ENCODE data around the gene ARAF. TPM values are rescaled to one million over a fixed set of nuclear protein-coding genes. Genes with fewer than 3 reads are reported as not detected.

Gene ARAF
- polyA plus RNA-seq, 2 of the 4 experiments (the other 2 are of a cell fraction) = 37.9 to 49.0 TPM

DNA sequence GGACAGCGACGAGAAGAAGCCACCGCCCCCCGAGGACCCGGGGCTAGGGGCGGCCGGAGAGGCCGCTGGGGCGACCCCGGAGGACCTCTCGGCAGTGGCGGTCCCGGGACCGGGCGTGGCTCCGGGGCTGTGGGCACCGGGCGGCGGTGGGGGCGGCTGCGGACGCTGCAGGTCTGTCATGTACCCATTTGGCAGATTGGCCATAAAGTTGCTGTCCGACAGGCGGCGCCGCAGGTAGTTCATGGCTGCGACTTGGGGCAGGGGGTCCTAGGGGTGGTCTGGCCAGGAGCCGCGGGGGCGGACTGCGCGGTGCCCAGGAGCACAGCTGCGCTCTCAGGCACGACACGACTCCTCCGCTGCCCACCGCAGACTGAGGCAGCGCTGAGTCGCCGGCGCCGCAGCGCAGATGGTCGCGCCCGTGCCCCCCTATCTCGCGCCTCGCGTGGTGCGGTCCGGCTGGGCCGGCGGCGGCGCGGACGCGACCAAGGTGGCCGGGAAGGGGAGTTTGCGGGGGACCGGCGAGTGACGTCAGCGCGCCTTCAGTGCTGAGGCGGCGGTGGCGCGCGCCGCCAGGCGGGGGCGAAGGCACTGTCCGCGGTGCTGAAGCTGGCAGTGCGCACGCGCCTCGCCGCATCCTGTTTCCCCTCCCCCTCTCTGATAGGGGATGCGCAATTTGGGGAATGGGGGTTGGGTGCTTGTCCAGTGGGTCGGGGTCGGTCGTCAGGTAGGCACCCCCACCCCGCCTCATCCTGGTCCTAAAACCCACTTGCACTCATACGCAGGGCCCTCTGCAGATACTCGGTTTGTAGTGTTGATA, 58.7 kb downstream of the ARAF start, which contains the start of gene SYN1 (continued):
- no peak for TF ChIP-seq E2F6 (IDR thresholded peaks at IDR 0.05; ENCODE audit: borderline replicate concordance, low read depth)
- no peak for TF ChIP-seq RCOR1 (IDR thresholded peaks at IDR 0.05; ENCODE audit: low read depth, low read length)
- no peak for TF ChIP-seq HDAC2 (IDR thresholded peaks at IDR 0.05)
- TF ChIP-seq MYC (IDR thresholded peaks at IDR 0.05; ENCODE audit: borderline replicate concordance, low read length) = 0 out of 2 replicates have a peak, but pooled peaks have one; percentile 18
- TF ChIP-seq, protein P1, sequence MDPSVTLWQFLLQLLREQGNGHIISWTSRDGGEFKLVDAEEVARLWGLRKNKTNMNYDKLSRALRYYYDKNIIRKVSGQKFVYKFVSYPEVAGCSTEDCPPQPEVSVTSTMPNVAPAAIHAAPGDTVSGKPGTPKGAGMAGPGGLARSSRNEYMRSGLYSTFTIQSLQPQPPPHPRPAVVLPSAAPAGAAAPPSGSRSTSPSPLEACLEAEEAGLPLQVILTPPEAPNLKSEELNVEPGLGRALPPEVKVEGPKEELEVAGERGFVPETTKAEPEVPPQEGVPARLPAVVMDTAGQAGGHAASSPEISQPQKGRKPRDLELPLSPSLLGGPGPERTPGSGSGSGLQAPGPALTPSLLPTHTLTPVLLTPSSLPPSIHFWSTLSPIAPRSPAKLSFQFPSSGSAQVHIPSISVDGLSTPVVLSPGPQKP (IDR thresholded peaks at IDR 0.05; ENCODE audit: low read depth, low read length) = no peak
- no peak; the same call in 1 of the 2 replicates for TF ChIP-seq GATA3 (IDR thresholded peaks at IDR 0.05; ENCODE audit: borderline replicate concordance)
- no peak for TF ChIP-seq CEBPB (IDR thresholded peaks at IDR 0.05)
- no peak for TF ChIP-seq RNF2 (IDR thresholded peaks at IDR 0.05; ENCODE audit: borderline replicate concordance, low read depth)
- TF ChIP-seq JUN (IDR thresholded peaks at IDR 0.05) = 0 out of 5 replicates have a peak, but pooled peaks of 1 of the 2 experiments have one; percentile 22
- no peak for TF ChIP-seq CTCF (IDR thresholded peaks at IDR 0.05)
- peak in 1 of 2 experiments; percentile 13; a peak in 1 of 5 replicates for TF ChIP-seq RAD21 (conservative IDR thresholded peaks at IDR 0.05 in 1 of 2, IDR thresholded peaks at IDR 0.05 in 1 of 2)
- no peak for TF ChIP-seq FOSL2 (IDR thresholded peaks at IDR 0.05)
- TF ChIP-seq FOSL2 (CRISPR knock-in tag; IDR thresholded peaks at IDR 0.05) = peak; percentile 52
- no peak for TF ChIP-seq HEYL (CRISPR knock-in tag; IDR thresholded peaks at IDR 0.05)
- no peak for TF ChIP-seq ESRRA (IDR thresholded peaks at IDR 0.05; ENCODE audit: borderline replicate concordance, low read length)
- TF ChIP-seq ATOH8 (CRISPR knock-in tag; IDR thresholded peaks at IDR 0.05; ENCODE audit: low read depth) = no peak
- TF ChIP-seq BHLHE40 (IDR thresholded peaks at IDR 0.05; ENCODE audit: low read depth, low read length) = peak; percentile 25; the same call in 1 of the 2 replicates
- TF ChIP-seq FOSB (CRISPR knock-in tag; IDR thresholded peaks at IDR 0.05) = no peak
- TF ChIP-seq EHF (CRISPR knock-in tag; IDR thresholded peaks at IDR 0.05) = no peak
- TF ChIP-seq MAFK (IDR thresholded peaks at IDR 0.05; ENCODE audit: partially characterized antibody) = no peak
- no peak for TF ChIP-seq CHD4 (IDR thresholded peaks at IDR 0.05; ENCODE audit: borderline replicate concordance)
- TF ChIP-seq POLR2AphosphoS2 (conservative IDR thresholded peaks at IDR 0.05; ENCODE audit: low read length) = no peak
- TF ChIP-seq RFX5 (IDR thresholded peaks at IDR 0.05) = no peak
- TF ChIP-seq CBX8 (IDR thresholded peaks at IDR 0.05) = no peak
- TF ChIP-seq, protein P2, sequence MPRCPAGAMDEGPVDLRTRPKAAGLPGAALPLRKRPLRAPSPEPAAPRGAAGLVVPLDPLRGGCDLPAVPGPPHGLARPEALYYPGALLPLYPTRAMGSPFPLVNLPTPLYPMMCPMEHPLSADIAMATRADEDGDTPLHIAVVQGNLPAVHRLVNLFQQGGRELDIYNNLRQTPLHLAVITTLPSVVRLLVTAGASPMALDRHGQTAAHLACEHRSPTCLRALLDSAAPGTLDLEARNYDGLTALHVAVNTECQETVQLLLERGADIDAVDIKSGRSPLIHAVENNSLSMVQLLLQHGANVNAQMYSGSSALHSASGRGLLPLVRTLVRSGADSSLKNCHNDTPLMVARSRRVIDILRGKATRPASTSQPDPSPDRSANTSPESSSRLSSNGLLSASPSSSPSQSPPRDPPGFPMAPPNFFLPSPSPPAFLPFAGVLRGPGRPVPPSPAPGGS (IDR thresholded peaks at IDR 0.05) = no peak
- TF ChIP-seq ZNF302 (CRISPR knock-in tag; IDR thresholded peaks at IDR 0.05) = no peak
- TF ChIP-seq, protein P3, sequence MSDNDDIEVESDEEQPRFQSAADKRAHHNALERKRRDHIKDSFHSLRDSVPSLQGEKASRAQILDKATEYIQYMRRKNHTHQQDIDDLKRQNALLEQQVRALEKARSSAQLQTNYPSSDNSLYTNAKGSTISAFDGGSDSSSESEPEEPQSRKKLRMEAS (IDR thresholded peaks at IDR 0.05) = peak; percentile 68

Data from A549 (cell line).